ENCODE measurements around the gene QRICH2. TPM values are rescaled to one million over a fixed set of nuclear protein-coding genes. Genes with fewer than 3 reads are reported as not detected.

The QRICH2 gene
- total RNA-seq, 3 donors from 2014 or later (not counting 1 experiment from before 2014, with no cell fraction given): 2.3 to 3.1 (median 2.9) TPM

DNA sequence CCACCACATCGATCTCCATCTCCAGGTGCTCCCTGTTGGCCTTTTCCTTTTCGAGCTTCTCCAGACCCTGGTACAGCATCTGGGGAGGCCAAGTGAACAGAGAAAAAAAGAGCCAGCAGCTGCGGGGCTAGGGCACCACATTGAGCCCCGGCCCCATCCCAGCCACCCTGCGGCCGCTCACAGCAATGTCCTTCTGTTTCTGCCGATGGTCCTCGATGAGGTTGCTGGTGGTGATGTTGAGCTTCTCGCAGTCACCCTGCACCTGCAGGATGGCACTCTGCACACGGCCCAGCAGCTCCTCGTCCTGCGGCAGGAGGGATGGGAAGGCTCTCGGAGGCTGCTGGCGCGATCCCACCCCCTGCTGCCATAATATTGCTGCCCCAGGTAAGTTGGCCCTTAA is 27.4 kb downstream of the QRICH2 start:
- DNase-seq: no peak
- Histone ChIP-seq H3K27me3 (ENCODE audit: control insufficient read depth, insufficient read depth, low read length) (no peaks in the 10 kb centered on the region), H3K36me3 (ENCODE audit: control insufficient read depth, insufficient read depth, low read length) (no peaks in the 10 kb centered on the region), H3K4me3 (ENCODE audit: low read length) (no peak overlapping the region), H3K9me3 (ENCODE audit: control insufficient read depth, insufficient read depth, low read length) (no peaks in the 10 kb centered on the region), H3K4me1 (ENCODE audit: control insufficient read depth, insufficient read depth, low read length) (peaks cover 7% of the 10 kb centered on the region), H3K27ac (ENCODE audit: low read length) (no peak overlapping the region)
- H3K4me1 Mint-ChIP-seq: peaks cover 0 to 4% of the 10 kb centered on the region in 2 donors
- no peaks in the 10 kb centered on the region for H3K27me3 Mint-ChIP-seq (ENCODE audit: low read depth in 2 of 2)
- H3K9me3 Mint-ChIP-seq: no peaks in the 10 kb centered on the region
- H3K27ac Mint-ChIP-seq: no peak overlapping the region
- H3K4me3 Mint-ChIP-seq: no peak overlapping the region
- 94% methylated on average over 15 of the region's 15 CpGs for whole genome bisulfite sequencing (ENCODE audit: insufficient coverage)
- TF ChIP-seq, protein P1, sequence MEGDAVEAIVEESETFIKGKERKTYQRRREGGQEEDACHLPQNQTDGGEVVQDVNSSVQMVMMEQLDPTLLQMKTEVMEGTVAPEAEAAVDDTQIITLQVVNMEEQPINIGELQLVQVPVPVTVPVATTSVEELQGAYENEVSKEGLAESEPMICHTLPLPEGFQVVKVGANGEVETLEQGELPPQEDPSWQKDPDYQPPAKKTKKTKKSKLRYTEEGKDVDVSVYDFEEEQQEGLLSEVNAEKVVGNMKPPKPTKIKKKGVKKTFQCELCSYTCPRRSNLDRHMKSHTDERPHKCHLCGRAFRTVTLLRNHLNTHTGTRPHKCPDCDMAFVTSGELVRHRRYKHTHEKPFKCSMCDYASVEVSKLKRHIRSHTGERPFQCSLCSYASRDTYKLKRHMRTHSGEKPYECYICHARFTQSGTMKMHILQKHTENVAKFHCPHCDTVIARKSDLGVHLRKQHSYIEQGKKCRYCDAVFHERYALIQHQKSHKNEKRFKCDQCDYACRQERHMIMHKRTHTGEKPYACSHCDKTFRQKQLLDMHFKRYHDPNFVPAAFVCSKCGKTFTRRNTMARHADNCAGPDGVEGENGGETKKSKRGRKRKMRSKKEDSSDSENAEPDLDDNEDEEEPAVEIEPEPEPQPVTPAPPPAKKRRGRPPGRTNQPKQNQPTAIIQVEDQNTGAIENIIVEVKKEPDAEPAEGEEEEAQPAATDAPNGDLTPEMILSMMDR (IDR thresholded peaks at IDR 0.05): no peak
- intact Hi-C loops (cut with micrococcal nuclease): no loop called here
- H3K36me3 Mint-ChIP-seq: no peaks in the 10 kb centered on the region
- no peak for ATAC-seq

DNA sequence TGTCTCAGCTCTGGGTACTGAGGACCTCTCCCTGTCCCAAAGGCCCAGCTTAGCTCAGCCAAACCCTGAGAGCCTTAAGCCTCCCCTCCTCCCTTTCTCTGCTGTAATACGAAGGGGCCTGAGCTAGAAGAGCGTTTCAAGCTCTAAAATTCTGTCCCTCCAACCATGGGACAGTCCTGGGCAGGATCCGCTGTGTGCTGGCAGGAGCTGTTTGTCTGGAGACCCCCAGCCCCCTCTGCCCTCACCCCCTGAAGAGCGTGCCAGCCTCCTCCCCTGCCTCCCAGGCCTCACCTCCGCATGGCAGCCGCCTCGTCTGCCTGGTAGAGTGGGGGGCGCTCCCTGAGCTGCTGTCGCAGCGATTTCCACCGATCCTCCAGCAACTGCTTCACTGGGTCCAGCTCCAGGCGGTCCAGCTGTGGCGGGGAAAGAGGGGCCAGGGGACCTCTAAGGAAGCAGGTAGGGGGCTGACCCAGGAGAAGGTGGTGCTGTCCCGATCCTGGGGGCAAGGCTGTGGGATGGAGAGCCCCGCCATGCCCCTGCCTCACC is 28.3 kb downstream of the QRICH2 start:
- Histone ChIP-seq H3K9me3 (ENCODE audit: control insufficient read depth, insufficient read depth, low read length) (no peaks in the 10 kb centered on the region), H3K27ac (ENCODE audit: low read length) (no peak overlapping the region), H3K27me3 (ENCODE audit: control insufficient read depth, insufficient read depth, low read length) (no peaks in the 10 kb centered on the region), H3K4me3 (ENCODE audit: low read length) (no peak overlapping the region), H3K4me1 (ENCODE audit: control insufficient read depth, insufficient read depth, low read length) (peaks cover 7% of the 10 kb centered on the region), H3K36me3 (ENCODE audit: control insufficient read depth, insufficient read depth, low read length) (no peaks in the 10 kb centered on the region)
- Mint-ChIP-seq H3K4me3 (no peak overlapping the region), H3K27me3 (ENCODE audit: low read depth in 2 of 2) (no peaks in the 10 kb centered on the region), H3K9me3 (no peaks in the 10 kb centered on the region), H3K27ac (no peak overlapping the region), H3K4me1 (peaks cover 0 to 4% of the 10 kb centered on the region in 2 donors), H3K36me3 (no peaks in the 10 kb centered on the region)
- ATAC-seq (no peak), DNase-seq (no peak)
- WGBS (ENCODE audit: insufficient coverage): 89% methylated on average over 15 of the region's 15 CpGs
- intact Hi-C loops (cut with micrococcal nuclease): loop anchor here (1.0 to 5.0 kb wide), 3 partner anchors 38 to 159 kb away; partner anchors contain the start of gene RNF157
- TF ChIP-seq, protein P1 (IDR thresholded peaks at IDR 0.05): peak; percentile 30

DNA sequence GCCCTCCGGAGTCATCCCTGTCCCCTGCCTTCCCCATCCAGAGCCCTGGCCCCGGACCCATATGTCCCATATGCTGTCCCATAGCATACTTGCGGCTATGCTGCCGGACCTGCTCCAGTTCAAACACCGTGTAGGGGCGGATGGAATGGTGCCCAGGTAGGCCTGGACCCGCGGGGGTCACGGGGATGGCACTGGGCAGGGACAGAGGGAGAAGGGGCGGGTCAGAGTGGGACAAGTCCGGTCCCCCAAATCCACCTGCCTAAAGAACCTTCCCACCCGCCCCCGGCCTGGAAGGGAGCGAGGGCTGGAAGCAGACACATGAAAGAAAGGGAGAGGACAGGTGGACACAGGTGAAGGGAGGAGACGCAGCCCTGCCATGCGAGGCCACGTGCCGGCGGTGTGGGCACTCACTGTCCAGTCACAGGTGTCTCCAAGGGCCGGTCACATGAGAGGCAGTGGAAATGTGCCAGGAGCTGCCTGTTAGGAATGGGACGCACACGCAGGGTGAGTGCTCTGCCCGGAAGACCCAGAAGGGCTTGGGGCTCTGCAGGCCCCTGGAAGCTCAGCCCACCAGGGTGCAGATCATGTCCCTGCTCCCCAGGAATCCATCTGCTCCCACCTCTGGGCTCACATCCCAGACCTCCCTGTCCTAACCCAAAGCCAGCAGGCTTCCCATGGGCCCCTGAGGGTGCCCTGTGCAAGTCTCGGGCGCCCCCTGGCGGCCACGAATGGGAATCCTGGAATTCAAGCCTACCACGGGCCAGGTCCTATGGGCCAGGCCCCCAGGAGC is 28.9 kb downstream of the QRICH2 start:
- Histone ChIP-seq H3K36me3 (ENCODE audit: control insufficient read depth, insufficient read depth, low read length) (no peaks in the 10 kb centered on the region), H3K27me3 (ENCODE audit: control insufficient read depth, insufficient read depth, low read length) (no peaks in the 10 kb centered on the region), H3K4me1 (ENCODE audit: control insufficient read depth, insufficient read depth, low read length) (peaks cover 12% of the 10 kb centered on the region), H3K27ac (ENCODE audit: low read length) (no peak overlapping the region), H3K9me3 (ENCODE audit: control insufficient read depth, insufficient read depth, low read length) (no peaks in the 10 kb centered on the region), H3K4me3 (ENCODE audit: low read length) (no peak overlapping the region)
- Mint-ChIP-seq H3K4me1 (peaks cover 0 to 4% of the 10 kb centered on the region in 2 donors), H3K9me3 (no peaks in the 10 kb centered on the region), H3K4me3 (no peak overlapping the region), H3K36me3 (no peaks in the 10 kb centered on the region), H3K27ac (no peak overlapping the region), H3K27me3 (ENCODE audit: low read depth in 2 of 2) (no peaks in the 10 kb centered on the region)
- ATAC-seq: peak; percentile 80 to 95 (median 80)
- TF ChIP-seq, protein P1 (IDR thresholded peaks at IDR 0.05): peak; percentile 96
- peak; percentile 87 to 90 for DNase-seq
- WGBS (ENCODE audit: insufficient coverage): 72% methylated on average over 25 of the region's 28 CpGs
- intact Hi-C loops (cut with micrococcal nuclease): loop anchor here (1.0 to 5.0 kb wide), 3 partner anchors 37 to 158 kb away; partner anchors contain the start of gene RNF157

All from natural killer cell (primary cell).